Lung (tissue), 16 donors: ENCODE data around the gene RCOR1. TPM values are rescaled to one million over a fixed set of nuclear protein-coding genes. Genes with fewer than 3 reads are reported as not detected.

ENCODE experiments used
- ATAC-seq: fragments of 200-7000 bp; cut with Tn5 transposase; one replicate; pipeline ENCODE4 v1.9.1; 2020; ENCODE audit warnings: moderate number of reproducible peaks; ENCODE audit not compliant: insufficient read depth, low FRiP score
- DNase-seq, 3 donors: peaks; one replicate each; pipeline ENCODE4 v3.0.0-alpha.2; 2013 to 2017
- H3K27ac ChIP-seq, 2 donors: one replicate each; pipeline ENCODE4 v1.5.1; 2013; ENCODE audit warnings: mild to moderate bottlenecking in 2 of 2, moderate library complexity in 2 of 2, control low read depth in 1 of 2, inconsistent platforms in 1 of 2, low read depth in 1 of 2, low read length in 1 of 2
- H3K27me3 ChIP-seq, 3 donors: one replicate each; pipeline ENCODE4 v1.5.1; 2013; ENCODE audit warnings: low read length in 2 of 3; ENCODE audit not compliant: control insufficient read depth in 3 of 3, insufficient read depth in 3 of 3
- H3K36me3 ChIP-seq, 4 donors: one replicate each; pipeline ENCODE4 v1.5.1; 2013; ENCODE audit warnings: low read length in 4 of 4, mild to moderate bottlenecking in 1 of 4, moderate library complexity in 1 of 4; ENCODE audit not compliant: control insufficient read depth in 4 of 4, insufficient read depth in 4 of 4
- H3K4me1 ChIP-seq, 5 donors: one replicate each; pipeline ENCODE4 v1.5.1; 2013; ENCODE audit warnings: low read length in 5 of 5, mild to moderate bottlenecking in 2 of 5, moderate library complexity in 1 of 5; ENCODE audit not compliant: control insufficient read depth in 5 of 5, insufficient read depth in 5 of 5
- H3K4me3 ChIP-seq: one replicate; pipeline ENCODE4 v1.5.1; 2013; ENCODE audit warnings: mild to moderate bottlenecking, control low read depth, moderate library complexity
- H3K9ac ChIP-seq, 2 donors: one replicate each; pipeline ENCODE4 v1.5.1; 2013; ENCODE audit warnings: low read length in 2 of 2, control low read depth in 1 of 2; ENCODE audit not compliant: insufficient read depth in 1 of 2
- H3K9me3 ChIP-seq, 4 donors: one replicate each; pipeline ENCODE4 v1.5.1; 2013; ENCODE audit warnings: low read length in 3 of 4, mild to moderate bottlenecking in 1 of 4, moderate library complexity in 1 of 4; ENCODE audit not compliant: control insufficient read depth in 4 of 4, insufficient read depth in 3 of 4
- CTCF ChIP-seq: IDR thresholded peaks from 2 replicates; pipeline ENCODE4 v1.5.1; 2012; ENCODE audit warnings: mild to moderate bottlenecking; ENCODE audit errors: control extremely low read depth, extremely low read depth
- WGBS, 2 donors: extraction: QIAGEN DNeasy Blood & Tissue Kit; methylation state at CpG; one replicate each; pipeline ENCODE4 v1.1.7; 2013; 5-methylcytosine and 5-hydroxymethylcytosine counted together
- long read RNA-seq, 5 donors: transcript quantifications; one replicate each; lab custom pipeline, GENCODE V29; 2026
- polyA plus RNA-seq, 2 donors: library from polyadenylated mRNA; stranded (reverse); fragments of 200-250 nt; gene quantifications; one replicate each; pipeline ENCODE4 v1.2.1, GENCODE V29; 2013
- total RNA-seq, 2 donors: library from RNA; depleted of rRNA in 1 of 2; stranded (reverse); fragments of >200 nt in 1 of 2; gene quantifications; one replicate each; pipeline ENCODE4 v1.2.1, GENCODE V29; 2014 to 2021
- donor health status: control.
- donor health status: control.
- donor health status: Bipolar disorder and iron deficiency.
- donor health status: healthy.
- donor health status: DM: yes; HTN: yes; CAD: no.

The RCOR1 gene
- total RNA-seq, result 10 to 100 TPM; 31.6 to 63.9 TPM
- 10 to 100 TPM in 1 of 2 donors, 1 to 10 TPM in 1; 7.9 to 13.3 TPM for polyA plus RNA-seq
- long read RNA-seq, donor 1, full-length matches to known transcripts, result 8 of 20 reads
- long read RNA-seq, donor 1, partial matches to known transcripts, result 12 of 20 reads
- long read RNA-seq, donor 1, other reads (novel, unspliced or antisense), result 0 of 20 reads
- long read RNA-seq, donor 2, full-length matches to known transcripts, result 3 of 8 reads
- long read RNA-seq, donor 2, partial matches to known transcripts, result 5 of 8 reads
- long read RNA-seq, donor 2, other reads (novel, unspliced or antisense), result 0 of 8 reads
- long read RNA-seq, donor 3, full-length matches to known transcripts, result 1 of 6 reads
- long read RNA-seq, donor 3, partial matches to known transcripts, result 5 of 6 reads
- long read RNA-seq, donor 3, other reads (novel, unspliced or antisense), result 0 of 6 reads
- long read RNA-seq, donor 4, full-length matches to known transcripts, result 1 of 1 reads
- long read RNA-seq, donor 4, partial matches to known transcripts, result 0 of 1 reads
- long read RNA-seq, donor 4, other reads (novel, unspliced or antisense), result 0 of 1 reads
- long read RNA-seq, donor 5, full-length matches to known transcripts, result 8 of 8 reads
- long read RNA-seq, donor 5, partial matches to known transcripts, result 0 of 8 reads
- long read RNA-seq, donor 5, other reads (novel, unspliced or antisense), result 0 of 8 reads

GRCh38 chr14:102591944-102592762 is at the start of gene RCOR1:
TSS of gene RCOR1 (plus strand) at chr14:102592649. CDS start at chr14:102592887, 238 bp downstream.
- Histone ChIP-seq H3K27me3 (no peaks in the 10 kb centered on the region), H3K27ac (peak within 1 kb of the TSS; percentile 92 to 100), H3K9ac (peak within 1 kb of the TSS; percentile 63 to 73), H3K9me3 (no peaks in the 10 kb centered on the region), H3K4me3 (peak within 1 kb of the TSS; percentile 86), H3K4me1 (peaks cover 0 to 25% (median 7%) of the 10 kb centered on the region in 5 donors), H3K36me3 (no peaks in the 10 kb centered on the region)
- peak; percentile 98 to 99 (median 99) for DNase-seq
- 0 to 1% methylated on average over 53 to 96 of the region's 96 CpGs for WGBS, 2 donors
- TF ChIP-seq CTCF, result no peak
- ATAC-seq, result peak; percentile 92

GRCh38 chr14:102544046-102544746 is 48.3 kb upstream of the RCOR1 start:
- no peak overlapping the region for H3K9ac ChIP-seq
- peak; percentile 40 to 65 (median 52) for DNase-seq
- H3K9me3 ChIP-seq, result no peaks in the 10 kb centered on the region
- H3K36me3 ChIP-seq, result no peaks in the 10 kb centered on the region
- no peak overlapping the region for H3K27ac ChIP-seq
- TF ChIP-seq CTCF, result no peak
- ATAC-seq, result peak; percentile 34
- peaks cover 0 to 63% (median 23%) of the 10 kb centered on the region in 5 donors for H3K4me1 ChIP-seq
- H3K4me3 ChIP-seq, result no peak overlapping the region
- H3K27me3 ChIP-seq, result peaks cover 0 to 3% (median 0%) of the 10 kb centered on the region in 3 donors
- 22 to 45% methylated on average over 26 to 43 of the region's 43 CpGs for WGBS, 2 donors

- H3K27ac ChIP-seq, result no peak overlapping the region
- TF ChIP-seq CTCF, result no peak
- 14 to 17% methylated on average over 51 to 66 of the region's 66 CpGs for WGBS, 2 donors
- H3K4me1 ChIP-seq, result peaks cover 0 to 58% (median 17%) of the 10 kb centered on the region in 5 donors
- H3K9ac ChIP-seq, result no peak overlapping the region
- no peaks in the 10 kb centered on the region for H3K36me3 ChIP-seq
- no peak overlapping the region for H3K4me3 ChIP-seq
- no peaks in the 10 kb centered on the region for H3K9me3 ChIP-seq
- DNase-seq (peak in 2 of 3 donors; percentile 34 to 40), ATAC-seq (no peak)
- H3K27me3 ChIP-seq, result peaks cover 0 to 3% (median 0%) of the 10 kb centered on the region in 3 donors
Measured at GRCh38 chr14:102544747-102545460, 47.5 kb upstream of the RCOR1 start.
